GM23338 (cell line): Measurements from ENCODE around the gene PSMD14. TPM values are rescaled to one million over a fixed set of nuclear protein-coding genes. Genes with fewer than 3 reads are reported as not detected.

Source experiments
- ATAC-seq: fragments of 200-7000 bp; cut with Tn5 transposase; 3 replicates; pipeline ENCODE4 v1.9.1; 2020
- DNase-seq: peaks from one replicate; pipeline ENCODE4 v3.0.0-alpha.2; 2015; ENCODE audit warnings: low spot score
- H2AFZ ChIP-seq: fragments of 200-600 bp; sonication (generic); 2 replicates; pipeline ENCODE4 v1.8.0; 2016; ENCODE audit warnings: antibody characterized with exemption, mild to moderate bottlenecking, moderate library complexity
- H3F3A ChIP-seq: fragments of 200-600 bp; sonication (generic); replicated peaks from 2 replicates; pipeline ENCODE4 v1.8.0; 2017; ENCODE audit warnings: antibody characterized with exemption, mixed run types, low read depth
- H3K27ac ChIP-seq: fragments of 200-600 bp; sonication (generic); 2 replicates; pipeline ENCODE4 v1.6.1; 2016; ENCODE audit warnings: low read depth
- H3K27me3 ChIP-seq: fragments of 200-600 bp; sonication (generic); 2 replicates; pipeline ENCODE4 v1.8.0; 2016; ENCODE audit warnings: mild to moderate bottlenecking, mixed run types, moderate library complexity; ENCODE audit not compliant: insufficient read depth
- H3K36me3 ChIP-seq: fragments of 200-600 bp; sonication (generic); 2 replicates; pipeline ENCODE4 v1.8.0; 2016; ENCODE audit warnings: mild to moderate bottlenecking; ENCODE audit not compliant: insufficient read depth
- H3K4me1 ChIP-seq: fragments of 200-600 bp; sonication (generic); 2 replicates; pipeline ENCODE4 v1.8.0; 2016; ENCODE audit warnings: mild to moderate bottlenecking, moderate library complexity; ENCODE audit not compliant: insufficient read depth
- H3K4me2 ChIP-seq: fragments of 200-600 bp; sonication (generic); 2 replicates; pipeline ENCODE4 v1.7.1; 2017; ENCODE audit warnings: mixed run types
- H3K4me3 ChIP-seq: fragments of 200-600 bp; sonication (generic); 2 replicates; pipeline ENCODE4 v1.6.1; 2016; ENCODE audit warnings: mixed run types
- H3K79me2 ChIP-seq: fragments of 200-600 bp; sonication (generic); replicated peaks from 2 replicates; pipeline ENCODE4 v1.8.0; 2017; ENCODE audit warnings: mild to moderate bottlenecking; ENCODE audit not compliant: insufficient read depth
- H3K9me2 ChIP-seq: fragments of 200-600 bp; sonication (generic); 2 replicates; pipeline ENCODE4 v1.8.0; 2017; ENCODE audit not compliant: insufficient read depth
- H4K20me1 ChIP-seq: fragments of 200-600 bp; sonication (generic); replicated peaks from 2 replicates; pipeline ENCODE4 v1.8.0; 2017; ENCODE audit warnings: mild to moderate bottlenecking; ENCODE audit not compliant: insufficient read depth
- H3K27ac Mint-ChIP-seq: 2 replicates; pipeline ENCODE4 v1.8.0; 2020; ENCODE audit warnings: inconsistent platforms, mild to moderate bottlenecking, moderate library complexity, mixed read lengths
- H3K27me3 Mint-ChIP-seq: 3 replicates; pipeline ENCODE4 v1.8.0; 2022; ENCODE audit warnings: low read depth, mild to moderate bottlenecking, moderate library complexity, mixed read lengths, inconsistent platforms; ENCODE audit not compliant: insufficient read depth, poor library complexity
- H3K36me3 Mint-ChIP-seq: 3 replicates; pipeline ENCODE4 v1.8.0; 2021; ENCODE audit warnings: low read depth, mild to moderate bottlenecking, inconsistent platforms, moderate library complexity, mixed read lengths
- H3K4me1 Mint-ChIP-seq: 3 replicates; pipeline ENCODE4 v1.8.0; 2020; ENCODE audit warnings: mild to moderate bottlenecking, inconsistent platforms, mixed read lengths
- H3K4me3 Mint-ChIP-seq: 3 replicates; pipeline ENCODE4 v1.8.0; 2021; ENCODE audit warnings: moderate library complexity, mild to moderate bottlenecking, inconsistent platforms, mixed read lengths
- H3K9me3 Mint-ChIP-seq: 3 replicates; pipeline ENCODE4 v1.8.0; 2020; ENCODE audit warnings: moderate library complexity, mild to moderate bottlenecking, inconsistent platforms, mixed read lengths
- EZH2 ChIP-seq: fragments of 200-600 bp; sonication (generic); IDR thresholded peaks from one replicate; pipeline ENCODE4 v1.8.0; 2017; ENCODE audit warnings: antibody characterized with exemption, mild to moderate bottlenecking, low read depth; ENCODE audit not compliant: unreplicated experiment
- EZH2phosphoT487 ChIP-seq: fragments of 200-600 bp; sonication (generic); IDR thresholded peaks from one replicate; pipeline ENCODE4 v1.8.1; 2018; ENCODE audit warnings: antibody characterized with exemption; ENCODE audit not compliant: unreplicated experiment
- POLR2AphosphoS5 ChIP-seq: IDR thresholded peaks from 2 replicates; pipeline ENCODE4 v1.6.1; 2016; ENCODE audit warnings: antibody characterized with exemption, low read depth
- ZNF114 ChIP-seq: fragments of 250-450 bp; sonication (Bioruptor Pico); IDR thresholded peaks from 2 replicates; pipeline ENCODE4 v1.5.0; 2020; ENCODE audit warnings: mild to moderate bottlenecking, moderate library complexity
- ZNF331 ChIP-seq: fragments of 250-450 bp; sonication (Bioruptor Pico); IDR thresholded peaks from 2 replicates; pipeline ENCODE4 v1.5.0; 2020; ENCODE audit warnings: low read depth, mild to moderate bottlenecking, moderate library complexity
- polyA plus RNA-seq: library from polyadenylated mRNA; unstranded; fragments of >200 nt; fragmentation: Nextera tagmentation; extraction: Ambion mirVana; gene quantifications from 2 replicates; pipeline ENCODE4 v1.2.1, GENCODE V29; 2016
- total RNA-seq: library from RNA; depleted of rRNA; stranded (reverse); fragments of >200 nt; shearing (Covaris generic); gene quantifications from 2 replicates; pipeline ENCODE4 v1.2.3, GENCODE V29; 2014
- TF ChIP-seq, protein P1 (sequence below): IDR thresholded peaks from 2 replicates; pipeline ENCODE4 v1.6.1; 2016; ENCODE audit warnings: antibody characterized with exemption
- TF ChIP-seq, protein P2 (sequence below): IDR thresholded peaks from one replicate; pipeline ENCODE4 v1.6.1; 2018; ENCODE audit warnings: antibody characterized with exemption; ENCODE audit not compliant: unreplicated experiment
- TF ChIP-seq, protein P3 (sequence below), 2 experiments: fragments of 200-600 bp in 1 of 2; sonication (generic) in 1 of 2; conservative IDR thresholded peaks; 2 replicates each; pipeline versions ENCODE4 v1.5.1 to v1.6.1; 2016 to 2017; ENCODE audit warnings: antibody characterized with exemption in 2 of 2, low read depth in 2 of 2, mild to moderate bottlenecking in 2 of 2, moderate library complexity in 1 of 2

The PSMD14 gene
- total and polyA plus RNA-seq, 2 experiments from 2014 or later, result 92.2 to 123 TPM

DNA sequence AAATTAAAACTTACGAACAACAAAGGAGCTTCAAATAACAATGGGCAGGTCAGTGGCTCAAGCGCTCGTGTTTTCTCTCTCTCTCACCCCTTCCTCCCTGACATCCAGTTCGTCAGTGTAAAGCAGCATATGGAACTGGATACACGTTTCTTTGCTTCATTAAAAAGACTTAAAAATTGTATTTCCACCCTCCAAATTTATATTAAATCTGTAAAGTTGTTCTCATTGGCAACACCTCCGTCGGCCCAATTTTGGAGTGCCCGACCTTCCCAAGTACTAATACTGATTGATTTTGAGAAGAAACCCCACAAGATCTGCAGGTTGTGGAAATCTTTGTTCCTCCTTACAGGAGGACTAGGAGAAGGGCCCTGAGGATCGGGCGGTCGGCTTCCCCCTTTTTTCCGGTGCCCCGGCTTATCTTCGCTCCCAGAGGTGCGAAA lies 110.1 kb downstream of the PSMD14 start:
- Mint-ChIP-seq H3K4me3 (peak overlapping the region; percentile 71), H3K27me3 (peaks cover 99% of the 10 kb centered on the region), H3K9me3 (peaks cover 11% of the 10 kb centered on the region), H3K36me3 (peaks cover 3% of the 10 kb centered on the region; the same call in 1 of the 3 replicates), H3K27ac (no peak overlapping the region), H3K4me1 (peaks cover 62% of the 10 kb centered on the region)
- Histone ChIP-seq H2AFZ (0 out of 2 replicates have a peak overlapping the region, but pooled peaks have one; percentile 80), H3K27me3 (peaks cover 100% of the 10 kb centered on the region), H3K9me2 (no peaks in the 10 kb centered on the region), H3K4me3 (peak overlapping the region; percentile 63), H4K20me1 (peaks cover 46% of the 10 kb centered on the region), H3K36me3 (no peaks in the 10 kb centered on the region), H3K4me2 (peak overlapping the region; percentile 85), H3F3A (peaks cover 32% of the 10 kb centered on the region), H3K27ac (no peak overlapping the region), H3K4me1 (peaks cover 70% of the 10 kb centered on the region), H3K79me2 (no peaks in the 10 kb centered on the region)
- DNase-seq, result peak; percentile 16
- ATAC-seq, result no peak
- no peak for TF ChIP-seq ZNF114 (CRISPR knock-in tag)
- TF ChIP-seq EZH2, result peak; percentile 99

DNA sequence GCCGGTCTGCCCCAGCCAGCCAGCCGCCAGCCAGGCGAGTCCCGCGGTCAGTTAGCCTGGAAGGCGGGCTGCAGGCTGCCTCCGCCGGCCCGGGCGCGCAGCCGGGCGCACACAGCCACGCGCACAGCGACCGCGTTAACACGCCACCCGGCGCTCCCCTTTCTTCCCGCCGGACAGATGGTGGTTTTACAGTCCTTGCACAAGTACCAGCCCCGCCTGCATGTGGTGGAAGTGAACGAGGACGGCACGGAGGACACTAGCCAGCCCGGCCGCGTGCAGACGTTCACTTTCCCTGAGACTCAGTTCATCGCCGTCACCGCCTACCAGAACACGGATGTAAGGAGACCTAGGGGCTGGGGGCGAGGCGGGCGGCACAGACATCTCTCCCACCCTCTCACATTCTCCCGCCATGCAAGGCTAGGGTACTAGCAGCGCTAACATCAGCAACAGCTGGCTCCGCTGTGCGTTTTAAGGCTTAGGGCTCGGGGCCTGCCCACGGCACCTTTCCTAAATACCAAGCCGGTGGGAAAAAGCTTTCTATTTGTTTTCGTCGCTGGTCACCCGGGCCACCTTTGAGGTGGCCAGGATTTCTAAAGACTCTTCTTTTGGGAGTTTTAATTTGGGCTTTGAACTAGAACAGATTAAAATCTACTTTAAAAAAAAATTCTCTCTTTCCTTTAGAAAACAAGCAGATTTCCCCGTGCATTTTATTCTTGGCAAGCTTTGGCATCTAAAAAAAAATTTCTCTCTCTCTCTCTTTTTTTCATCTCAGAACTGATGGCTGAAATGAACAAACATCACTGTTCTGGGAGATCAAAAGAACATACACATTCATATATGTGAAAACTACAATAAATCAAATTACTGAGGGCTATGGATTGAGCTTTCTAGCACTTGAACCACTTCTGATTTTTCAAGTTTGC lies 110.8 kb downstream of the PSMD14 start:
- H3K27me3 Mint-ChIP-seq, result peaks cover 97% of the 10 kb centered on the region
- DNase-seq (peak; percentile 70), ATAC-seq (peak; percentile 6)
- no peaks in the 10 kb centered on the region for H3K79me2 ChIP-seq
- H3K4me3 Mint-ChIP-seq, result peak overlapping the region; percentile 71
- H3K9me2 ChIP-seq, result no peaks in the 10 kb centered on the region
- H3K4me1 Mint-ChIP-seq, result peaks cover 55% of the 10 kb centered on the region
- no peaks in the 10 kb centered on the region for H3K36me3 ChIP-seq
- H3K4me3 ChIP-seq, result peak overlapping the region; percentile 63
- peaks cover 43% of the 10 kb centered on the region for H4K20me1 ChIP-seq
- no peak overlapping the region for H3K27ac ChIP-seq
- TF ChIP-seq EZH2phosphoT487, result no peak
- TF ChIP-seq EZH2, result peak; percentile 51
- TF ChIP-seq, protein P1, sequence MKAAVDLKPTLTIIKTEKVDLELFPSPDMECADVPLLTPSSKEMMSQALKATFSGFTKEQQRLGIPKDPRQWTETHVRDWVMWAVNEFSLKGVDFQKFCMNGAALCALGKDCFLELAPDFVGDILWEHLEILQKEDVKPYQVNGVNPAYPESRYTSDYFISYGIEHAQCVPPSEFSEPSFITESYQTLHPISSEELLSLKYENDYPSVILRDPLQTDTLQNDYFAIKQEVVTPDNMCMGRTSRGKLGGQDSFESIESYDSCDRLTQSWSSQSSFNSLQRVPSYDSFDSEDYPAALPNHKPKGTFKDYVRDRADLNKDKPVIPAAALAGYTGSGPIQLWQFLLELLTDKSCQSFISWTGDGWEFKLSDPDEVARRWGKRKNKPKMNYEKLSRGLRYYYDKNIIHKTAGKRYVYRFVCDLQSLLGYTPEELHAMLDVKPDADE, result no peak
- TF ChIP-seq ZNF114 (CRISPR knock-in tag), result no peak
- no peak for TF ChIP-seq POLR2AphosphoS5
- peak overlapping the region; percentile 85 for H3K4me2 ChIP-seq
- peaks cover 3% of the 10 kb centered on the region; the same call in 1 of the 3 replicates for H3K36me3 Mint-ChIP-seq
- peaks cover 100% of the 10 kb centered on the region for H3K27me3 ChIP-seq
- H3K27ac Mint-ChIP-seq, result no peak overlapping the region
- peaks cover 11% of the 10 kb centered on the region for H3K9me3 Mint-ChIP-seq
- H3F3A ChIP-seq, result peaks cover 25% of the 10 kb centered on the region
- H2AFZ ChIP-seq, result peak overlapping the region; percentile 80; the same call in 1 of the 2 replicates
- H3K4me1 ChIP-seq, result peaks cover 64% of the 10 kb centered on the region

DNA sequence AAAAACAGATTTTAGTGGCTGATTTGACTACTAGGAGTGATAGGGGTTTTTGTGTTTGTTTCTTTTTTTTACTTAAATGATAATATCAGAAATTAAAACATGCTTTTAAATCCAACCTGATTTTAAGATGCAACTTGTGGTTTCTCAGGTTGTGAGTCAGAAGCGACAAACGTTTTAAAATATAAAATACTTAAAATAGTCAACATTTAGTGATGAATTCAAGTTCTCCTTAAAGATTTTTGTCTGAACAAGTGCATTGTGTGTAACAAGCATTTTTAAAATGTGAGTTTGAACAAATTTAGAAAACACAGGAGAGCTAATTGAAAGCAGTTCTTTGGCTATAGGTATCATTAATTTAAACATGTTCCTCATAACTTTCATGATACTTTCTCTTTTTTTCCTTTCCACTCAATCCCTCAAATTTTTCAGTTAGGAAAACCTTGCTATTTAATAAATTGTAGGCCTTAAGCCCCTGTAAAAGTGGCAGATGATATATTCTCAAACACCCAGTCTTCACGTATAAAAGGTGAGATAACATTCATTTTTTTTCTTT lies 111.5 kb downstream of the PSMD14 start:
- H3K27me3 Mint-ChIP-seq, result peaks cover 97% of the 10 kb centered on the region
- peaks cover 69% of the 10 kb centered on the region for H3K4me1 ChIP-seq
- H3K4me2 ChIP-seq, result peak overlapping the region; percentile 85
- ATAC-seq, result no peak
- no peak overlapping the region for H2AFZ ChIP-seq
- H3K4me3 ChIP-seq, result no peak overlapping the region
- H3K79me2 ChIP-seq, result no peaks in the 10 kb centered on the region
- DNase-seq, result no peak
- peaks cover 100% of the 10 kb centered on the region for H3K27me3 ChIP-seq
- peaks cover 3% of the 10 kb centered on the region; the same call in 1 of the 3 replicates for H3K36me3 Mint-ChIP-seq
- no peaks in the 10 kb centered on the region for H3K9me2 ChIP-seq
- no peaks in the 10 kb centered on the region for H3K36me3 ChIP-seq
- H3K9me3 Mint-ChIP-seq, result peaks cover 11% of the 10 kb centered on the region
- H3K27ac Mint-ChIP-seq, result no peak overlapping the region
- peaks cover 45% of the 10 kb centered on the region for H4K20me1 ChIP-seq
- peaks cover 28% of the 10 kb centered on the region for H3F3A ChIP-seq
- peak overlapping the region; percentile 71; the same call in 2 of the 3 replicates for H3K4me3 Mint-ChIP-seq
- peaks cover 61% of the 10 kb centered on the region for H3K4me1 Mint-ChIP-seq
- no peak overlapping the region for H3K27ac ChIP-seq
- no peak for TF ChIP-seq POLR2AphosphoS5
- TF ChIP-seq EZH2phosphoT487, result no peak
- TF ChIP-seq, protein P2, sequence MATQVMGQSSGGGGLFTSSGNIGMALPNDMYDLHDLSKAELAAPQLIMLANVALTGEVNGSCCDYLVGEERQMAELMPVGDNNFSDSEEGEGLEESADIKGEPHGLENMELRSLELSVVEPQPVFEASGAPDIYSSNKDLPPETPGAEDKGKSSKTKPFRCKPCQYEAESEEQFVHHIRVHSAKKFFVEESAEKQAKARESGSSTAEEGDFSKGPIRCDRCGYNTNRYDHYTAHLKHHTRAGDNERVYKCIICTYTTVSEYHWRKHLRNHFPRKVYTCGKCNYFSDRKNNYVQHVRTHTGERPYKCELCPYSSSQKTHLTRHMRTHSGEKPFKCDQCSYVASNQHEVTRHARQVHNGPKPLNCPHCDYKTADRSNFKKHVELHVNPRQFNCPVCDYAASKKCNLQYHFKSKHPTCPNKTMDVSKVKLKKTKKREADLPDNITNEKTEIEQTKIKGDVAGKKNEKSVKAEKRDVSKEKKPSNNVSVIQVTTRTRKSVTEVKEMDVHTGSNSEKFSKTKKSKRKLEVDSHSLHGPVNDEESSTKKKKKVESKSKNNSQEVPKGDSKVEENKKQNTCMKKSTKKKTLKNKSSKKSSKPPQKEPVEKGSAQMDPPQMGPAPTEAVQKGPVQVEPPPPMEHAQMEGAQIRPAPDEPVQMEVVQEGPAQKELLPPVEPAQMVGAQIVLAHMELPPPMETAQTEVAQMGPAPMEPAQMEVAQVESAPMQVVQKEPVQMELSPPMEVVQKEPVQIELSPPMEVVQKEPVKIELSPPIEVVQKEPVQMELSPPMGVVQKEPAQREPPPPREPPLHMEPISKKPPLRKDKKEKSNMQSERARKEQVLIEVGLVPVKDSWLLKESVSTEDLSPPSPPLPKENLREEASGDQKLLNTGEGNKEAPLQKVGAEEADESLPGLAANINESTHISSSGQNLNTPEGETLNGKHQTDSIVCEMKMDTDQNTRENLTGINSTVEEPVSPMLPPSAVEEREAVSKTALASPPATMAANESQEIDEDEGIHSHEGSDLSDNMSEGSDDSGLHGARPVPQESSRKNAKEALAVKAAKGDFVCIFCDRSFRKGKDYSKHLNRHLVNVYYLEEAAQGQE, result no peak
- TF ChIP-seq, protein P3, sequence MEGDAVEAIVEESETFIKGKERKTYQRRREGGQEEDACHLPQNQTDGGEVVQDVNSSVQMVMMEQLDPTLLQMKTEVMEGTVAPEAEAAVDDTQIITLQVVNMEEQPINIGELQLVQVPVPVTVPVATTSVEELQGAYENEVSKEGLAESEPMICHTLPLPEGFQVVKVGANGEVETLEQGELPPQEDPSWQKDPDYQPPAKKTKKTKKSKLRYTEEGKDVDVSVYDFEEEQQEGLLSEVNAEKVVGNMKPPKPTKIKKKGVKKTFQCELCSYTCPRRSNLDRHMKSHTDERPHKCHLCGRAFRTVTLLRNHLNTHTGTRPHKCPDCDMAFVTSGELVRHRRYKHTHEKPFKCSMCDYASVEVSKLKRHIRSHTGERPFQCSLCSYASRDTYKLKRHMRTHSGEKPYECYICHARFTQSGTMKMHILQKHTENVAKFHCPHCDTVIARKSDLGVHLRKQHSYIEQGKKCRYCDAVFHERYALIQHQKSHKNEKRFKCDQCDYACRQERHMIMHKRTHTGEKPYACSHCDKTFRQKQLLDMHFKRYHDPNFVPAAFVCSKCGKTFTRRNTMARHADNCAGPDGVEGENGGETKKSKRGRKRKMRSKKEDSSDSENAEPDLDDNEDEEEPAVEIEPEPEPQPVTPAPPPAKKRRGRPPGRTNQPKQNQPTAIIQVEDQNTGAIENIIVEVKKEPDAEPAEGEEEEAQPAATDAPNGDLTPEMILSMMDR (conservative IDR thresholded peaks at IDR 0.05; ENCODE audit: low read depth in 2 of 2), result no peak
- no peak for TF ChIP-seq ZNF331 (CRISPR knock-in tag)
- TF ChIP-seq EZH2, result peak; percentile 1
